Measurements from ENCODE around the gene FOCAD.
"Not testable (repeated sequence)": the region's sequence is repeated elsewhere in the genome, so short reads cannot be mapped to it uniquely, and the experiment has no call there.

FOCAD gene

GRCh38 chr9:20948703-20949102, 264.6 kb downstream of the FOCAD start:
- Mint-ChIP-seq H3K27me3 (no peaks in the 10 kb centered on the region), H3K9me3 (ENCODE audit: low read depth) (no peaks in the 10 kb centered on the region), H3K4me3 (no peak overlapping the region), H3K27ac (no peak overlapping the region), H3K36me3 (peaks cover 25% of the 10 kb centered on the region), H3K4me1 (ENCODE audit: low read depth) (no peaks in the 10 kb centered on the region)

DNA sequence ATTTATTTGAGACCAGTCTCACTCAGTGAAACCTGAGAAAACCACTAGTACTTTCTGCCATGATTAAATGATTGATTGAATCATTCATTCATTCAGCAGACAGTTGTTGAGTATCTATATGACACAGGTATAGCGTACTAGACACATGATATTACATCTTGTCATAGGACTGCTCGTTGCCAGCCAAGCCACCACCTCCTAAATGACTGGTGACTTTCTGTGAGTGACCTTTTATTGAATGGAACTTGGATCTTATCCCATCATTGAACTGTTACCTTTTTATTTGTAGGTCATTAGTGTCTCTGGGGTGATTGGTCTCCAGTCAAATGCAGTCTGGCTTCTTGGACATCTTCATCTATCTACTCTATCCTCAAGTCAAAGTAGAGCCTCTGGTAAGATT, 266.6 kb downstream of the FOCAD start:
- Mint-ChIP-seq H3K9me3 (ENCODE audit: low read depth) (no peaks in the 10 kb centered on the region), H3K27ac (no peak overlapping the region), H3K27me3 (no peaks in the 10 kb centered on the region)

DNA sequence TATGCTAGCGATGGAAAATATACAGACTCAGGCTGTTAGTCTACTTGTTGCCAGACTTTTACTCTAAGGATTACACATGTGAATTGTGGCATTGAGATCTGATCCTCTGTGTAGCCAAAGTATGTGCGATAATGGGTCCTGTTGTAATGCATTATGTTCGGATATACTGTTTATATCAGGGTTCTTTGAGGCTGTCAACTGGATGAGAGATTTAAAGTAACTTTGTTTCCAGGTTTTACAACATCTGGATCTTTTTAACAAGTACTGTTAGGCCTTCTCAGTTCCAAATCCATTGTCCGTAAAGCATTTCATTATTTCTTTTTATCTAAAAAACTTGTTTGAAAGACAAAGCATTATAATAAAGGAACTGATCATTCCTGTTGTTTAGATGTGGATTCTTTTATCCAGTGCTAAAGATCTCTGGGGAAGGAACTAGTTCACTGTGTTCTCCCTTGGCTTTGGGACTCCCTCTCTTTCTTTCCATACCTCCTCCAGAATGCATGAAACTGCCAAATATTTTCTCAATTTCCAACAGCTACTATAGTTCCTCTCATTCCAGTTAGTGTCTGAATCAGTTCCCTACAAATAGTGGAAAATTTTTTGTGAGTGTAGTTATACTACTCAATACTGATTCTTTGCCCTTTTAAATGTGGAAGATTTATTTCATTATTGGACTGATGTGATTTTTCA, 278.6 kb downstream of the FOCAD start:
- Mint-ChIP-seq H3K9me3 (ENCODE audit: low read depth) (no peaks in the 10 kb centered on the region), H3K27ac (no peak overlapping the region), H3K4me1 (ENCODE audit: low read depth) (no peaks in the 10 kb centered on the region), H3K4me3 (no peak overlapping the region), H3K27me3 (no peaks in the 10 kb centered on the region), H3K36me3 (peaks cover 19% of the 10 kb centered on the region)

More for the DNA sequence above, 266.6 kb downstream of the FOCAD start:
- Mint-ChIP-seq H3K4me3 (no peak overlapping the region), H3K4me1 (ENCODE audit: low read depth) (no peaks in the 10 kb centered on the region), H3K36me3 (peaks cover 23% of the 10 kb centered on the region)

DNA sequence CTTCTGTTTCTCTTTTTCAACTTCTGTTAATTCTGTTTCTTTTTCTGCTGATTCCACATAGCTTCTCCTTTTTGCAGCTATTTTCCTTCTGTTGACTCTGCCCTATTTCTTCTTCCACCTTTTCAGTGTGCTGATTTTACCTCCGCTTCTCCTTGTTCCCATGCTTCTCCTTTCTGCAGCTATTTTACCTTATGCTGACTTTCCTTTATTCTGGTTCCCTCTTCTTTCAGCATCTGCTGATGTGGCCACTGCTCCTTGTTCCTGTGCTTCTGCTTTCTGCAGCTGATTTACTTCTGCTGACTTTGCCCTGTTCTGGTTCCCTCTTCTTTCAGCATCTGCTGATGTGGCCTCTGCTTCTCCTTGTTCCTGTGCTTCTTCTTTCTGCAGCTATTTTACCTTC, 288.6 kb downstream of the FOCAD start:
- H3K27ac Mint-ChIP-seq: no peak overlapping the region
- H3K9me3 Mint-ChIP-seq (ENCODE audit: low read depth): peaks cover 7% of the 10 kb centered on the region
- H3K4me3 Mint-ChIP-seq: no peak overlapping the region
- H3K36me3 Mint-ChIP-seq: peaks cover 35% of the 10 kb centered on the region
- H3K4me1 Mint-ChIP-seq (ENCODE audit: low read depth): no peaks in the 10 kb centered on the region
- no peaks in the 10 kb centered on the region for H3K27me3 Mint-ChIP-seq

GRCh38 chr9:20973246-20973947, 289.3 kb downstream of the FOCAD start:
- H3K27ac Mint-ChIP-seq; H3K9me3 Mint-ChIP-seq (ENCODE audit: low read depth): not testable (repeated sequence)
- peaks cover 39% of the 10 kb centered on the region for H3K36me3 Mint-ChIP-seq

GRCh38 chr9:20974191-20974938, 290.3 kb downstream of the FOCAD start:
- peaks cover 39% of the 10 kb centered on the region for H3K36me3 Mint-ChIP-seq
- H3K4me1 Mint-ChIP-seq (ENCODE audit: low read depth); H3K27ac Mint-ChIP-seq; H3K4me3 Mint-ChIP-seq; H3K27me3 Mint-ChIP-seq; H3K9me3 Mint-ChIP-seq (ENCODE audit: low read depth): not testable (repeated sequence)

More at GRCh38 chr9:20973246-20973947, 289.3 kb downstream of the FOCAD start:
- H3K4me1 Mint-ChIP-seq (ENCODE audit: low read depth); H3K4me3 Mint-ChIP-seq; H3K27me3 Mint-ChIP-seq: not testable (repeated sequence)

DNA sequence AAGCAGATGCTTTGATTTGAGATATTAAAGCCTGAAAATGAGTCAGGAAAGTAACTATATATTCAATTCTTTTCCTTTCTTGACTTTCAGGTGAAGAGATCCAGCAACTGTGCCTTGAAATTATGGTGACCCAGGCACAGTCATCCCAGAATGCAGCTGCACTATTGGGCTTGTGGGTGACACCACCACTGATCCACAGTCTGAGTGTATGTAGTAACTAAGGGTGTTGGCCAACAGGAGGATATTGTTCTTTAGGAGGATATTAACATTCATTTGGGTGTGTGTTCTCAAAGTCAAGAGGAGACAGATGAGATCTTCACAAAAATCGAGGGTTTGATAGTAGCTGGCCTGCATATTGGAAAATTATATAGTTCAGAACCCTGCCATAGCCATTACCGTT, 294.2 kb downstream of the FOCAD start:
- H3K4me3 Mint-ChIP-seq: no peak overlapping the region
- H3K36me3 Mint-ChIP-seq: peaks cover 36% of the 10 kb centered on the region

DNA sequence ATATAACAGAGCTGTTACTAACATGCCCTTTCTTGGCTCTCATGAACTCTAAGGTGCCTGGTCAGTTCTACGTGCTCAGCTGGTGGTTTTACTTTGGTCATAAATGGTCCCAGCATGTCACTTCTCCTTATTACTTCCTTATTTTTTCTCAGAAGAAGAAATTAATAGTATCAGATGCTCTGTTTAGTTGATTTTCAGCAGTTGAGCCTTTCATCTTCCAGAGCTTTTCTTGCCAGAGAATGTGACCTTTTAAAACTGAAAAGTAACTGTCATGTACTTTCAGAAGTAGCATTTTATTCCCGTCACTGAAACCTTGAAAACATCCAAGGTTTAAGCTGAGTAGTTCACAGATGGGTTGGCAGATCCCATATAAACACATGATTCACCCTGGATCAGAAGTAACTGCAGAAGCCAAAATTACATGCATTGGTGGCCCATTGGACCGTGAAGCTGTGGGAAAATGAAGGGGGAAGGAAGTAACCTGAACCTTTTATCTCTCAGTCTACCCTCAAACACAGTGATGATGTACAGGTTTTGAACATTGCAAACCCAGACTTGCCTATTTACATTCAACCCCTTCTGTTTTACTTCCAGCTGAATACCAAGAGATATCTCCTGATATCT, 296.9 kb downstream of the FOCAD start:
- H3K4me3 Mint-ChIP-seq: no peak overlapping the region

More for the DNA sequence above, 294.2 kb downstream of the FOCAD start:
- Mint-ChIP-seq H3K27me3 (no peaks in the 10 kb centered on the region), H3K4me1 (ENCODE audit: low read depth) (peaks cover 8% of the 10 kb centered on the region), H3K27ac (no peak overlapping the region), H3K9me3 (ENCODE audit: low read depth) (no peaks in the 10 kb centered on the region)

GRCh38 chr9:20981486-20981885, 297.4 kb downstream of the FOCAD start:
- H3K36me3 Mint-ChIP-seq: peaks cover 33% of the 10 kb centered on the region
- H3K27me3 Mint-ChIP-seq: no peaks in the 10 kb centered on the region
- no peaks in the 10 kb centered on the region for H3K9me3 Mint-ChIP-seq (ENCODE audit: low read depth)
- H3K4me3 Mint-ChIP-seq: no peak overlapping the region
- peaks cover 8% of the 10 kb centered on the region for H3K4me1 Mint-ChIP-seq (ENCODE audit: low read depth)
- no peak overlapping the region for H3K27ac Mint-ChIP-seq

More for the DNA sequence above, 296.9 kb downstream of the FOCAD start:
- no peaks in the 10 kb centered on the region for H3K9me3 Mint-ChIP-seq (ENCODE audit: low read depth)
- H3K27me3 Mint-ChIP-seq: no peaks in the 10 kb centered on the region
- H3K4me1 Mint-ChIP-seq (ENCODE audit: low read depth): peaks cover 8% of the 10 kb centered on the region
- H3K27ac Mint-ChIP-seq: no peak overlapping the region
- peaks cover 35% of the 10 kb centered on the region for H3K36me3 Mint-ChIP-seq

- Mint-ChIP-seq H3K27ac (no peak overlapping the region), H3K9me3 (ENCODE audit: low read depth) (no peaks in the 10 kb centered on the region), H3K36me3 (peaks cover 23% of the 10 kb centered on the region)
These were observed 300.4 kb downstream of the FOCAD start for GRCh38 chr9:20984506-20984905.

GRCh38 chr9:20985851-20986600, 302.0 kb downstream of the FOCAD start:
- Mint-ChIP-seq H3K4me3 (no peak overlapping the region), H3K4me1 (ENCODE audit: low read depth) (peaks cover 3% of the 10 kb centered on the region), H3K36me3 (peaks cover 32% of the 10 kb centered on the region), H3K9me3 (ENCODE audit: low read depth) (no peaks in the 10 kb centered on the region), H3K27me3 (no peaks in the 10 kb centered on the region), H3K27ac (no peak overlapping the region)

More at GRCh38 chr9:20984506-20984905, 300.4 kb downstream of the FOCAD start:
- Mint-ChIP-seq H3K4me3 (no peak overlapping the region), H3K4me1 (ENCODE audit: low read depth) (peaks cover 8% of the 10 kb centered on the region), H3K27me3 (no peaks in the 10 kb centered on the region)

- Mint-ChIP-seq H3K4me1 (ENCODE audit: low read depth) (no peaks in the 10 kb centered on the region), H3K4me3 (no peak overlapping the region), H3K36me3 (peaks cover 27% of the 10 kb centered on the region), H3K27me3 (no peaks in the 10 kb centered on the region), H3K27ac (no peak overlapping the region), H3K9me3 (ENCODE audit: low read depth) (no peaks in the 10 kb centered on the region)
These were observed 303.5 kb downstream of the FOCAD start for GRCh38 chr9:20987521-20987920.

DNA sequence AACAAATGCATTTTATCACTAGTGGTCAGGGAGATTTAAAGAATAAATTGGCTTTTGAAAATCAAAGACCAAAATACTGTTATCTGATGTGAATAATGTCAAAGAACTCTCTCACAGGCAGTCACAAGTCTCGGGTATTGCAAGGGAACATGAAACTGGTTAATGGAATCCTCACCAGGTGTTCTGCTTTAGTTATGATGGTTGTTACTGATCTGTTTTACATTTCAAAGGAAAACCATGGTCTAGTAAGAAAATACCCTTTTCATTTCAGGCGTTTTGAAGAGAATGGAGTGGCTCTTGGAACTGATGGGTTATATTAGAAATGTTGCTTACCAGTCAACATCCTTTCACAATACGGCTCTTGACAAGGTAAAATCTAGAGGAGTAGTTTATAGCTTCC, 304.0 kb downstream of the FOCAD start:
- no peaks in the 10 kb centered on the region for H3K9me3 Mint-ChIP-seq (ENCODE audit: low read depth)
- H3K36me3 Mint-ChIP-seq: peaks cover 25% of the 10 kb centered on the region
- H3K27me3 Mint-ChIP-seq: no peaks in the 10 kb centered on the region
- no peak overlapping the region for H3K4me3 Mint-ChIP-seq
- no peaks in the 10 kb centered on the region for H3K4me1 Mint-ChIP-seq (ENCODE audit: low read depth)
- no peak overlapping the region for H3K27ac Mint-ChIP-seq

- no peaks in the 10 kb centered on the region for H3K27me3 Mint-ChIP-seq
- H3K36me3 Mint-ChIP-seq: peaks cover 25% of the 10 kb centered on the region
- no peaks in the 10 kb centered on the region for H3K4me1 Mint-ChIP-seq (ENCODE audit: low read depth)
- H3K9me3 Mint-ChIP-seq (ENCODE audit: low read depth): no peaks in the 10 kb centered on the region
- no peak overlapping the region for H3K27ac Mint-ChIP-seq
- no peak overlapping the region for H3K4me3 Mint-ChIP-seq
These were observed 304.7 kb downstream of the FOCAD start for GRCh38 chr9:20988671-20989315.
